Nephron progenitor cell (in vitro differentiated cells): ENCODE data around the gene PPIB.

Source experiments
- DNase-seq: peaks from one replicate; pipeline ENCODE4 v3.0.0; 2021
- H3K27ac Mint-ChIP-seq: 2 replicates; pipeline ENCODE4 v1.8.0; 2021; ENCODE audit warnings: mild to moderate bottlenecking, moderate library complexity, mixed read lengths
- H3K27me3 Mint-ChIP-seq: 2 replicates; pipeline ENCODE4 v1.8.0; 2021; ENCODE audit warnings: mild to moderate bottlenecking, low read depth, mixed read lengths; ENCODE audit not compliant: poor library complexity
- H3K36me3 Mint-ChIP-seq: 2 replicates; pipeline ENCODE4 v1.8.0; 2021; ENCODE audit warnings: low read depth, mixed read lengths
- H3K4me1 Mint-ChIP-seq: 2 replicates; pipeline ENCODE4 v1.8.0; 2021; ENCODE audit warnings: mixed read lengths
- H3K4me3 Mint-ChIP-seq: 2 replicates; pipeline ENCODE4 v1.8.0; 2021; ENCODE audit warnings: mild to moderate bottlenecking, moderate library complexity, mixed read lengths
- H3K9me3 Mint-ChIP-seq: 2 replicates; pipeline ENCODE4 v1.8.0; 2021; ENCODE audit warnings: mild to moderate bottlenecking, moderate library complexity, mixed read lengths
- TF ChIP-seq, protein P1 (sequence below): fragments of 200-600 bp; sonication (generic); IDR thresholded peaks from 2 replicates; pipeline ENCODE4 v1.5.0; 2021; ENCODE audit warnings: antibody characterized with exemption

The PPIB gene

DNA sequence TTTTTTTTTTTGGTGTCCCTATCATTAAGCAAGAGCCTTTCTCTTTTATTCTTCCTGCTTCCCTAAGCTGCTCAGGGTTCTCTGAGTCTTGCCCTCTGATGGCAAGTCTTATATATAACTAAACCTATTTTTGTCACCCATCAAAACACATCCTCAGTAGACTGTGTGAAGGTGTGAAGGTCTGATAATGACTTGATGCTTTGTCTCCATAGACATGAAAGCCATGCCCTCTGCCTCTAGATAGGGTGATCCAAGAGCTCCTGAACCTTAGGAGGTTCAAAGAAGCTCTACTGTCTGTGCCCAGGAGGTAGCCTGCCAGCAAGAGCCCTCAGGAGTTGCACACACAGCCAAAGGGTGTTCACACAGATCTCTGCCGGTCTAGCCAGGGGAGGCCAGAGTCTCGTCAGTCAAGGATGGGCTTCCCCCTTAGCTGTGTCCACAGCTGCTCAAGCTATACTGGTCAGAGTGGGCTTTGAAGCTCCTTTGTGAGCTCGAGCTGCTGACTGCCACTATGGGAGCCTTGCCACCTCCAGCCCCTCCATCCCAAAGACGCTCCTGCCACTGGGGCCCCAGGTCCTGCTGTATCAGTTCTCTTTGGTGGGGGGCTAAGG is 24.4 kb downstream of the PPIB start:
- H3K36me3 Mint-ChIP-seq = peaks cover 44% of the 10 kb centered on the region
- TF ChIP-seq, protein P1, sequence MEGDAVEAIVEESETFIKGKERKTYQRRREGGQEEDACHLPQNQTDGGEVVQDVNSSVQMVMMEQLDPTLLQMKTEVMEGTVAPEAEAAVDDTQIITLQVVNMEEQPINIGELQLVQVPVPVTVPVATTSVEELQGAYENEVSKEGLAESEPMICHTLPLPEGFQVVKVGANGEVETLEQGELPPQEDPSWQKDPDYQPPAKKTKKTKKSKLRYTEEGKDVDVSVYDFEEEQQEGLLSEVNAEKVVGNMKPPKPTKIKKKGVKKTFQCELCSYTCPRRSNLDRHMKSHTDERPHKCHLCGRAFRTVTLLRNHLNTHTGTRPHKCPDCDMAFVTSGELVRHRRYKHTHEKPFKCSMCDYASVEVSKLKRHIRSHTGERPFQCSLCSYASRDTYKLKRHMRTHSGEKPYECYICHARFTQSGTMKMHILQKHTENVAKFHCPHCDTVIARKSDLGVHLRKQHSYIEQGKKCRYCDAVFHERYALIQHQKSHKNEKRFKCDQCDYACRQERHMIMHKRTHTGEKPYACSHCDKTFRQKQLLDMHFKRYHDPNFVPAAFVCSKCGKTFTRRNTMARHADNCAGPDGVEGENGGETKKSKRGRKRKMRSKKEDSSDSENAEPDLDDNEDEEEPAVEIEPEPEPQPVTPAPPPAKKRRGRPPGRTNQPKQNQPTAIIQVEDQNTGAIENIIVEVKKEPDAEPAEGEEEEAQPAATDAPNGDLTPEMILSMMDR = no peak

DNA sequence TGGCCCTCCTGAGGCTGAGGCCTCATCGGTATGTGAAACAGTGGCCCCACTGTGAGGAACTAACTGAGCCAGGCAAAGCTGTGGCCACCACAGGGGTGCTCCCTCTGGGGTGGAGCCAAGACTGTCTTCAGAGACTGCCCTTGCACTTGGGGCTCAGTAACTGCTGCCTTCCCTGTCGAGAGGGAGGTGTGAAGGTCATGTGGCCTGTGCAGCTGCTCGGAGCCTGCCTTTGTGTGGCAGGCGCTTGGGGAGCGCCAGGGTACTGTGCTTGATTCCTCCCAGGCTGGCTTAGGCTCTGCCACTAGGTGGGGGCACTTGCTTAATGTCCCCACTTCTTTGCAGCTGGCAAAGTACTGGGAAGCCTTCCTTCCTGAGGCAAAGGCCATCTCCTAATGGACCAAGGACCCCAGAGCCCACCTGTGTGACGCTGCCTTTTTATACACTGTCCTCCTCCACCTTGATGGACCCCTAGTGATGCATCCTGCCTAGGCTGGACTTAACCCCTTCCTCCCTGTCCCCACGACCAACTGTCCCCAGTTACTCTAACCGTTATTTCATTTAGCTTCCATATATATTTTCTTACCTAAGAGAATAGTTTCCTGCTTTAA is 25.5 kb downstream of the PPIB start:
- H3K9me3 Mint-ChIP-seq = no peaks in the 10 kb centered on the region
- no peaks in the 10 kb centered on the region for H3K4me1 Mint-ChIP-seq
- H3K27me3 Mint-ChIP-seq = no peaks in the 10 kb centered on the region
- H3K4me3 Mint-ChIP-seq = no peak overlapping the region
- TF ChIP-seq, protein P1 = no peak
- no peak for DNase-seq
- peaks cover 55% of the 10 kb centered on the region for H3K36me3 Mint-ChIP-seq
- no peak overlapping the region for H3K27ac Mint-ChIP-seq

More for the DNA sequence above, 24.4 kb downstream of the PPIB start:
- H3K9me3 Mint-ChIP-seq = no peaks in the 10 kb centered on the region
- no peak for DNase-seq
- H3K27ac Mint-ChIP-seq = no peak overlapping the region
- no peak overlapping the region for H3K4me3 Mint-ChIP-seq
- H3K27me3 Mint-ChIP-seq = no peaks in the 10 kb centered on the region
- no peaks in the 10 kb centered on the region for H3K4me1 Mint-ChIP-seq

DNA sequence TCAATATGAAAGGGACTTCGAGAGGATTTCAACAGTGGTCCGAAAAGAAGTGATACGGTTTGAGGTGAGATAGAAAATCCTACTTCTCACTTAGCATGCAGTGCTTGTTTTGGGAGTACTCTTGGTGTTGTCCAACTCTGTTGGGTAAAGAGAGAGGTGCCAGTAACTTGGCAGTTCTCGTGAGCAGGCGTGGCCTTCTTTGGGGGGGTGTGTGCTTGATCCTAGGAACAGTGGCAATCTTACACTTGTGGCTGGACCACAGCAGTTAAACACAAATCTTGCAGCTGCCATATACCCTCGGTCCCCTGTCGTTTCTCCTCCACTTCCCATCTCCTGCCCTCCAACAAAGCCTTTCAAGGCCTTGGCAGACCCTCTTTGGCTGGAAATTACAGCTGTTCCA is 26.5 kb downstream of the PPIB start:
- Mint-ChIP-seq H3K9me3 (no peaks in the 10 kb centered on the region), H3K27ac (no peak overlapping the region), H3K27me3 (no peaks in the 10 kb centered on the region), H3K36me3 (peaks cover 65% of the 10 kb centered on the region), H3K4me1 (no peaks in the 10 kb centered on the region), H3K4me3 (no peak overlapping the region)
- no peak for DNase-seq
- TF ChIP-seq, protein P1 = no peak

DNA sequence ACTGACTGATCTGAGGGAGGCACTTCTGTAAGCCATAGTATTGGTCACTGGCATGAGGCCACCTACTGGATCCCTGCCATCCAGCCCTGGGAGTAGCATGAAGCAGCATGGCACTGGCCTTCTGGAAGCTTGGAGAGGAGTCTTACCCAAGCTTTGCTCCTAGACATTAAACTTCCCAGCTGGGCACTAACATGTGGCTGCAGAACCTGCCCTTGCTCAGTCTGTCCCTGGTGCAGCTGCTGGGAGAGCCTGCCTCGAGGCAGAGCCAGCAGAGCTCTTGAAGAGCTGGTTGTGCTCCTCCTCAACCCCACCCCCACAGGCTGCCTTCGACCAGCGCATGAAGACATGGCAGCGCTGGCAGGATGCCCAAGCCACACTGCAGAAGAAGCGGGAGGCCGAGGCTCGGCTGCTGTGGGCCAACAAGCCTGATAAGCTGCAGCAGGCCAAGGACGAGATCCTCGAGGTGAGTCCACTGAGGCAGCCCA is 28.4 kb downstream of the PPIB start:
- Mint-ChIP-seq H3K36me3 (peaks cover 72% of the 10 kb centered on the region), H3K4me3 (no peak overlapping the region), H3K27ac (no peak overlapping the region), H3K9me3 (no peaks in the 10 kb centered on the region), H3K27me3 (no peaks in the 10 kb centered on the region), H3K4me1 (no peaks in the 10 kb centered on the region)
- TF ChIP-seq, protein P1 = no peak
- no peak for DNase-seq

DNA sequence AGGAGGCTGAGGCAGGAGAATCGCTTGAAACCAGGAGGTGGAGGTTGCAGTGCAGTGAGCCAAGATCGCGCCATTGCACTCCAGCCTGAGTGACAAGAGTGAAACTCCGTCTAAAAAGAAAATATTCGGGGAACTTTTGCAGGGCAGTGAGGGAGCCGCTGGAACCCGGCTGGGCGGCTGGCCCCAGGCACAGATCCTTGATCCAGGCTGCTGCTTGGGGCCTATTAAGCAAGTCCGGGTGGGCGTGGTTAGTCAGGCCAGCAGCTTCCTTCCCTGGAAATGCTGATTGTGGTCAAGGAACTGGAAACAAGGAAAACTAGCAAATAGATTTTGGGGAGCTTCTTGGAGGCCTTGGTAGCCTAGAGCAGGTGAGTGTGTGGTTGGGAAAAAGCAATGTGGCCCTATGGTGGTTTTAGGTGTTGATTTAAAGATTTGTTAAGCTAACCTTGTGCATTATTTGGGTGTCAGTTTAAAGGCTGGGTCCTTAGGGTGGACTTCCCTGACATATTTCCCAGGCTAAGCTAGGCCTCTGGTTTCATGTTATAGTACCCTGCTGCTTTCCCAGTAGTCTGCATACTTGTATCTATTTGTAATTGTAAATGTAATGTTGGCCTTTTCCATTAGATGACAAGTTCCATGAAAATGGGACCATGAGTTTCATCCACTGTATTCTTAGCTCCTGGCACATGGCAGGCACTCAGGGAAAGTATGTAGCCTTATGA is 29.0 kb downstream of the PPIB start:
- no peak for DNase-seq
- Mint-ChIP-seq H3K27ac (no peak overlapping the region), H3K27me3 (no peaks in the 10 kb centered on the region), H3K4me3 (no peak overlapping the region), H3K4me1 (no peaks in the 10 kb centered on the region), H3K36me3 (peaks cover 72% of the 10 kb centered on the region), H3K9me3 (no peaks in the 10 kb centered on the region)
- TF ChIP-seq, protein P1 = no peak
